Mesodermal cell (in vitro differentiated cells): ENCODE data around the gene SYPL1.

Experiments used
- H3K27ac ChIP-seq: 2 replicates; pipeline ENCODE4 v1.7.0; 2013; ENCODE audit warnings: mild to moderate bottlenecking, low read depth, low read length, moderate library complexity; ENCODE audit not compliant: severe bottlenecking
- H3K36me3 ChIP-seq: 2 replicates; pipeline ENCODE4 v1.7.1; 2013; ENCODE audit warnings: mild to moderate bottlenecking, low read length, moderate library complexity; ENCODE audit not compliant: control insufficient read depth, insufficient read depth
- H3K4me1 ChIP-seq: one replicate; pipeline ENCODE4 v1.7.1; 2013; ENCODE audit warnings: mild to moderate bottlenecking, low read length; ENCODE audit not compliant: insufficient read depth, control insufficient read depth, poor library complexity, severe bottlenecking
- H3K4me3 ChIP-seq: 2 replicates; pipeline ENCODE4 v1.7.0; 2013; ENCODE audit warnings: low read length, control low read depth, mild to moderate bottlenecking; ENCODE audit not compliant: insufficient read depth, poor library complexity, severe bottlenecking; ENCODE audit errors: extremely low read depth
- H3K9me3 ChIP-seq: 2 replicates; pipeline ENCODE4 v1.7.1; 2013; ENCODE audit warnings: mild to moderate bottlenecking, low read length, moderate library complexity; ENCODE audit not compliant: control insufficient read depth
- WGBS, 2 experiments: methylation state at CpG; one replicate each; pipeline ENCODE4 v1.1.5; 2013; ENCODE audit warnings: missing lambda C conversion rate in 2 of 2; ENCODE audit not compliant: insufficient coverage in 2 of 2; 5-methylcytosine and 5-hydroxymethylcytosine counted together

The SYPL1 gene

GRCh38 chr7:106088014-106088413 is 24.1 kb downstream of the SYPL1 start:
- Histone ChIP-seq H3K9me3 (no peaks in the 10 kb centered on the region), H3K36me3 (peaks cover 33% of the 10 kb centered on the region), H3K27ac (no peak overlapping the region), H3K4me3 (no peak overlapping the region), H3K4me1 (no peaks in the 10 kb centered on the region)
- no CpG with 5 or more reads among the region's 1 CpG for WGBS, 2 experiments

- no peaks in the 10 kb centered on the region for H3K9me3 ChIP-seq
- no peak overlapping the region for H3K4me3 ChIP-seq
- WGBS, 2 experiments = 85 to 89% methylated on average over 2 to 3 of the region's 4 CpGs
- H3K4me1 ChIP-seq = no peaks in the 10 kb centered on the region
- peaks cover 24% of the 10 kb centered on the region for H3K36me3 ChIP-seq
- no peak overlapping the region for H3K27ac ChIP-seq
Observed at GRCh38 chr7:106086062-106086461, 26.1 kb downstream of the SYPL1 start.

- peaks cover 15% of the 10 kb centered on the region for H3K36me3 ChIP-seq
Observed at GRCh38 chr7:106085015-106085414, 27.1 kb downstream of the SYPL1 start.

GRCh38 chr7:106083717-106084116 is 28.4 kb downstream of the SYPL1 start:
- H3K36me3 ChIP-seq = peaks cover 4% of the 10 kb centered on the region
- H3K9me3 ChIP-seq = no peaks in the 10 kb centered on the region
- H3K4me1 ChIP-seq = no peaks in the 10 kb centered on the region
- 100% methylated on average over 1 to 2 of the region's 3 CpGs for WGBS, 2 experiments
- no peak overlapping the region for H3K27ac ChIP-seq
- no peak overlapping the region for H3K4me3 ChIP-seq

More at GRCh38 chr7:106085015-106085414, 27.1 kb downstream of the SYPL1 start:
- no peaks in the 10 kb centered on the region for H3K9me3 ChIP-seq
- H3K4me3 ChIP-seq = no peak overlapping the region
- H3K4me1 ChIP-seq = no peaks in the 10 kb centered on the region
- no peak overlapping the region for H3K27ac ChIP-seq

GRCh38 chr7:106082087-106082854 is 29.8 kb downstream of the SYPL1 start:
- Histone ChIP-seq H3K36me3 (no peaks in the 10 kb centered on the region), H3K9me3 (no peaks in the 10 kb centered on the region), H3K27ac (no peak overlapping the region), H3K4me1 (peaks cover 3% of the 10 kb centered on the region), H3K4me3 (no peak overlapping the region)
- WGBS, 2 experiments = 96 to 97% methylated on average over 14 to 16 of the region's 18 CpGs

GRCh38 chr7:106080300-106080987 is 31.7 kb downstream of the SYPL1 start:
- H3K36me3 ChIP-seq = no peaks in the 10 kb centered on the region
- peaks cover 3% of the 10 kb centered on the region for H3K4me1 ChIP-seq
- no peaks in the 10 kb centered on the region for H3K9me3 ChIP-seq
- no peak overlapping the region for H3K4me3 ChIP-seq
- H3K27ac ChIP-seq = no peak overlapping the region
- 71 to 89% methylated on average over 3 to 4 of the region's 6 CpGs for WGBS, 2 experiments

- H3K4me1 ChIP-seq = peaks cover 9% of the 10 kb centered on the region
- no CpG with 5 or more reads among the region's 2 CpGs for WGBS, 2 experiments
- no peak overlapping the region for H3K4me3 ChIP-seq
- no peak overlapping the region for H3K27ac ChIP-seq
- H3K36me3 ChIP-seq = no peaks in the 10 kb centered on the region
- no peaks in the 10 kb centered on the region for H3K9me3 ChIP-seq
Observed at GRCh38 chr7:106076537-106076936, 35.6 kb downstream of the SYPL1 start.

GRCh38 chr7:106075937-106076336 is 36.2 kb downstream of the SYPL1 start:
- no peak overlapping the region for H3K4me3 ChIP-seq
- no peaks in the 10 kb centered on the region for H3K36me3 ChIP-seq
- H3K4me1 ChIP-seq = peaks cover 13% of the 10 kb centered on the region
- no peaks in the 10 kb centered on the region for H3K9me3 ChIP-seq
- 60 to 73% methylated on average over 1 of the region's 2 CpGs for WGBS, 2 experiments
- H3K27ac ChIP-seq = no peak overlapping the region

GRCh38 chr7:106074257-106074656 is 37.9 kb downstream of the SYPL1 start:
- no peak overlapping the region for H3K4me3 ChIP-seq
- H3K4me1 ChIP-seq = peaks cover 13% of the 10 kb centered on the region
- no peaks in the 10 kb centered on the region for H3K9me3 ChIP-seq
- 81 to 91% methylated on average over 6 to 9 of the region's 9 CpGs for WGBS, 2 experiments
- no peak overlapping the region for H3K27ac ChIP-seq
- no peaks in the 10 kb centered on the region for H3K36me3 ChIP-seq

- Histone ChIP-seq H3K9me3 (no peaks in the 10 kb centered on the region), H3K4me3 (no peak overlapping the region), H3K4me1 (peaks cover 13% of the 10 kb centered on the region), H3K27ac (no peak overlapping the region), H3K36me3 (no peaks in the 10 kb centered on the region)
- WGBS, 2 experiments = 80 to 95% methylated on average over 1 to 2 of the region's 3 CpGs
Observed at GRCh38 chr7:106073701-106074100, 38.4 kb downstream of the SYPL1 start.

GRCh38 chr7:106072715-106073091 is 39.4 kb downstream of the SYPL1 start:
- Histone ChIP-seq H3K36me3 (no peaks in the 10 kb centered on the region), H3K4me1 (peaks cover 10% of the 10 kb centered on the region), H3K4me3 (no peak overlapping the region), H3K9me3 (no peaks in the 10 kb centered on the region), H3K27ac (peak overlapping the region; percentile 81)
- WGBS, 2 experiments = 94 to 95% methylated on average over 3 of the region's 4 CpGs
